Natural killer cell (primary cell): ENCODE measurements around the gene RBM20. TPM values are rescaled to one million over a fixed set of nuclear protein-coding genes. Genes with fewer than 3 reads are reported as not detected.

ENCODE experiments used
- ATAC-seq, 3 donors: fragments of 150-1000 bp in 2 of 3; fragments of 200-7000 bp in 1 of 3; cut with Tn5 transposase; 1 replicate in 1 of 3; 2 replicates in 2 of 3; pipeline ENCODE4 v1.10.0; 2021; ENCODE audit warnings: mild to moderate bottlenecking in 2 of 3, moderate library complexity in 2 of 3
- DNase-seq, 2 donors: peaks; one replicate each; pipeline versions ENCODE4 v3.0.0 to v3.0.0-alpha.2; 2013 to 2021; ENCODE audit warnings: mixed read lengths in 1 of 2
- H3K27ac ChIP-seq: one replicate; pipeline ENCODE4 v1.5.1; 2013; ENCODE audit warnings: mild to moderate bottlenecking, low read length
- H3K27me3 ChIP-seq: one replicate; pipeline ENCODE4 v1.6.1; 2013; ENCODE audit warnings: low read length; ENCODE audit not compliant: control insufficient read depth, insufficient read depth
- H3K36me3 ChIP-seq: one replicate; pipeline ENCODE4 v1.6.1; 2013; ENCODE audit warnings: low read length; ENCODE audit not compliant: control insufficient read depth, insufficient read depth
- H3K4me1 ChIP-seq: one replicate; pipeline ENCODE4 v1.6.1; 2013; ENCODE audit warnings: low read length; ENCODE audit not compliant: control insufficient read depth, insufficient read depth
- H3K4me3 ChIP-seq: one replicate; pipeline ENCODE4 v1.5.1; 2013; ENCODE audit warnings: low read length
- H3K9me3 ChIP-seq: one replicate; pipeline ENCODE4 v1.6.1; 2013; ENCODE audit warnings: low read length; ENCODE audit not compliant: control insufficient read depth, insufficient read depth
- H3K27ac Mint-ChIP-seq, 2 donors: one replicate each; pipeline ENCODE4 v1.8.0; 2022; ENCODE audit warnings: mild to moderate bottlenecking in 2 of 2, mixed read lengths in 2 of 2, moderate library complexity in 1 of 2
- H3K27me3 Mint-ChIP-seq, 2 donors: one replicate each; pipeline ENCODE4 v1.8.0; 2022; ENCODE audit warnings: low read depth in 2 of 2, mixed read lengths in 2 of 2
- H3K36me3 Mint-ChIP-seq: one replicate; pipeline ENCODE4 v1.8.0; 2022; ENCODE audit warnings: mixed read lengths
- H3K4me1 Mint-ChIP-seq, 2 donors: one replicate each; pipeline ENCODE4 v1.8.0; 2022; ENCODE audit warnings: mixed read lengths in 2 of 2
- H3K4me3 Mint-ChIP-seq: one replicate; pipeline ENCODE4 v1.8.0; 2022; ENCODE audit warnings: mild to moderate bottlenecking, moderate library complexity, mixed read lengths
- H3K9me3 Mint-ChIP-seq, 2 donors: one replicate each; pipeline ENCODE4 v1.8.0; 2022; ENCODE audit warnings: mixed read lengths in 2 of 2
- WGBS: methylation state at CpG from one replicate; pipeline ENCODE4 v1.1.7; 2013; ENCODE audit warnings: missing lambda C conversion rate; ENCODE audit not compliant: insufficient coverage; 5-methylcytosine and 5-hydroxymethylcytosine counted together
- intact Hi-C: fragments of 100-400 bp; cut with micrococcal nuclease; formaldehyde crosslinking; loops from one replicate; pipeline ENCODE4 v1.14.2; 2022
- total RNA-seq, 4 donors: library from RNA; stranded (reverse); fragments of 120-200 nt in 1 of 4; gene quantifications; one replicate each; pipeline versions ENCODE4 v1.2.3 to v1.2.4, GENCODE V29; 2013 to 2022
- TF ChIP-seq, protein P1 (sequence below): fragments of 200-600 bp; IDR thresholded peaks from one replicate; pipeline ENCODE4 v1.8.0; 2022; ENCODE audit warnings: antibody characterized with exemption

RBM20 gene
- total RNA-seq, 3 donors from 2014 or later (not counting 1 experiment from before 2014, with no cell fraction given): 0.35 TPM; not detected in 2

DNA sequence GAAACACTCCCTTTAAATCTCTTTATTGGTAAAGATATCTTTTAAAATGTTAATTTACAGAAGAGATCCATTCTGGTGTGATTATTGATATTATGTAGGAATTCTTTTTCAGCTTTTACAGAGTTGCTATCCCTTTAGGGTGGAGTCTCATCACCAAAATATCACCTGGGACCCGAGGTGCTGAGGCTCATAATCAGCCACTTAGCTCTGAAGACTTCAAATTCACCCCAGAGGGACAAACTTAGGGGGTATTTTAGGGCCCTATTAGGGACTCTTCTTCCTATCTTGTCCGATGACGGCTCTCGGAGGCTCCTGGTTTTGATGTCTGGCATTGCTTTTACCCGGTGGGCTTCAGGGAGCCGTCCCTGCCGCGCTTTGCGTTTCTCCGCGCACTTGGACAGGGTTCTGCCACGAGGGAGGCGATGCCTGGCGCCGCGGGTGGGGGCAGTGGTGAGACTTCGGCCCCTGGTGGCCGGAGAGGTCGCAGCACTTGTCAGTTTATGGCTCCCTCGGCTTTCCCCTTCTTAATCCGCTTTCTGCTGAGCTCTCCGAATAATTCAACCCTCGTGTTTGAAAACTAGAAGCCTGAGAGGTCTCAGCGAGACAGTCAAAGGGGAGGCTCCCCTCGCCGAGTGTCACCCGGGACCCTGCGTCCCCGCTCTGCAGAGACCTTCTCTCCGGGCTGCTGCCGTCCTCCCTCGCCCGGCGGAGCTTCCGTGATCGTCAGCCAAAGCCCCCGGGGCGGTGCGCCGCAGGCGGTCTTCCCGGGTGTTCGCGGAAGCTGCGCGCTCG lies 27.8 kb downstream of the RBM20 start:
- H3K4me1 Mint-ChIP-seq: peaks cover 10 to 15% of the 10 kb centered on the region in 2 donors
- no peaks in the 10 kb centered on the region for H3K36me3 ChIP-seq
- H3K4me3 ChIP-seq: peak overlapping the region; percentile 59
- H3K27me3 ChIP-seq: no peaks in the 10 kb centered on the region
- under 1% methylated on average over 47 of the region's 47 CpGs for WGBS
- peak; percentile 93 to 95 (median 95) for ATAC-seq
- H3K4me3 Mint-ChIP-seq: peak overlapping the region; percentile 96
- intact Hi-C loops: loop anchor here (2.0 to 10.0 kb wide), 2 partner anchors 61 to 367 kb away; partner anchors contain the start of gene SMNDC1
- peak overlapping the region; percentile 83 to 95 for H3K27ac Mint-ChIP-seq
- no peaks in the 10 kb centered on the region for H3K9me3 ChIP-seq
- no peaks in the 10 kb centered on the region for H3K9me3 Mint-ChIP-seq
- DNase-seq: peak; percentile 64 to 70
- H3K27ac ChIP-seq: peak overlapping the region; percentile 76
- TF ChIP-seq, protein P1, sequence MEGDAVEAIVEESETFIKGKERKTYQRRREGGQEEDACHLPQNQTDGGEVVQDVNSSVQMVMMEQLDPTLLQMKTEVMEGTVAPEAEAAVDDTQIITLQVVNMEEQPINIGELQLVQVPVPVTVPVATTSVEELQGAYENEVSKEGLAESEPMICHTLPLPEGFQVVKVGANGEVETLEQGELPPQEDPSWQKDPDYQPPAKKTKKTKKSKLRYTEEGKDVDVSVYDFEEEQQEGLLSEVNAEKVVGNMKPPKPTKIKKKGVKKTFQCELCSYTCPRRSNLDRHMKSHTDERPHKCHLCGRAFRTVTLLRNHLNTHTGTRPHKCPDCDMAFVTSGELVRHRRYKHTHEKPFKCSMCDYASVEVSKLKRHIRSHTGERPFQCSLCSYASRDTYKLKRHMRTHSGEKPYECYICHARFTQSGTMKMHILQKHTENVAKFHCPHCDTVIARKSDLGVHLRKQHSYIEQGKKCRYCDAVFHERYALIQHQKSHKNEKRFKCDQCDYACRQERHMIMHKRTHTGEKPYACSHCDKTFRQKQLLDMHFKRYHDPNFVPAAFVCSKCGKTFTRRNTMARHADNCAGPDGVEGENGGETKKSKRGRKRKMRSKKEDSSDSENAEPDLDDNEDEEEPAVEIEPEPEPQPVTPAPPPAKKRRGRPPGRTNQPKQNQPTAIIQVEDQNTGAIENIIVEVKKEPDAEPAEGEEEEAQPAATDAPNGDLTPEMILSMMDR: peak; percentile 83
- H3K4me1 ChIP-seq: peaks cover 4% of the 10 kb centered on the region
- H3K27me3 Mint-ChIP-seq: peaks cover 13 to 21% of the 10 kb centered on the region in 2 donors
- H3K36me3 Mint-ChIP-seq: no peaks in the 10 kb centered on the region

DNA sequence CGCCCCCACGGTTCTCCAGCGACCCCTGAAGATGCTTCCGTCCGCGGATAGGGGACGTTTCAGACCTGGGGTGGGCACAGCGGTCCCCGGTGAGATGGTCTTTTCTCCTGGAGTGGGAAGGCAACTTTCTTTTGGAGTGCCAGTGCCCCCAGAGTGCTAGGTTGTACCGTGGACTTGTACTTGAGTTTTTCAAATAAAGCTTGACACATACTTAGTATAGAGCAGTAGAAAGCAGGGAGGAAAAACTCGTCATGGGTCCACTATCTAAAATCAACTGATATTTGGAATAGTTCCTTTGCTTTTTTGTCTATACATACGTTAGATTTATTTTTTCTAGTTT lies 28.4 kb downstream of the RBM20 start:
- peaks cover 10 to 15% of the 10 kb centered on the region in 2 donors for H3K4me1 Mint-ChIP-seq
- Histone ChIP-seq H3K4me1 (peaks cover 4% of the 10 kb centered on the region), H3K27me3 (no peaks in the 10 kb centered on the region), H3K4me3 (peak overlapping the region; percentile 59), H3K27ac (peak overlapping the region; percentile 76), H3K36me3 (no peaks in the 10 kb centered on the region), H3K9me3 (no peaks in the 10 kb centered on the region)
- TF ChIP-seq, protein P1: no peak
- no peak for DNase-seq
- peak overlapping the region; percentile 96 for H3K4me3 Mint-ChIP-seq
- ATAC-seq: peak in 2 of 3 donors; percentile 47 to 48
- intact Hi-C loops: loop anchor here (2.0 to 10.0 kb wide), 2 partner anchors 62 to 368 kb away; partner anchors contain the start of gene SMNDC1
- no peaks in the 10 kb centered on the region for H3K36me3 Mint-ChIP-seq
- peak overlapping the region; percentile 83 to 95 for H3K27ac Mint-ChIP-seq
- WGBS: 0% methylated on average over 10 of the region's 12 CpGs
- peaks cover 13 to 20% of the 10 kb centered on the region in 2 donors for H3K27me3 Mint-ChIP-seq
- H3K9me3 Mint-ChIP-seq: no peaks in the 10 kb centered on the region

GRCh38 chr10:110676016-110676415 lies 31.9 kb downstream of the RBM20 start:
- peaks cover 10 to 15% of the 10 kb centered on the region in 2 donors for H3K4me1 Mint-ChIP-seq
- 79% methylated on average over 6 of the region's 6 CpGs for WGBS
- no peaks in the 10 kb centered on the region for H3K36me3 ChIP-seq
- H3K9me3 Mint-ChIP-seq: no peaks in the 10 kb centered on the region
- ATAC-seq (no peak), DNase-seq (no peak)
- peaks cover 8 to 17% of the 10 kb centered on the region in 2 donors for H3K27me3 Mint-ChIP-seq
- H3K27me3 ChIP-seq: no peaks in the 10 kb centered on the region
- no peak overlapping the region for H3K27ac ChIP-seq
- H3K4me3 Mint-ChIP-seq: no peak overlapping the region
- H3K9me3 ChIP-seq: no peaks in the 10 kb centered on the region
- no peaks in the 10 kb centered on the region for H3K36me3 Mint-ChIP-seq
- H3K27ac Mint-ChIP-seq: no peak overlapping the region
- intact Hi-C loops: loop anchor here (10.0 kb wide), 1 partner anchor 371 kb away; the partner anchor contains the start of gene SMNDC1
- TF ChIP-seq, protein P1: no peak
- no peak overlapping the region for H3K4me3 ChIP-seq
- peaks cover 4% of the 10 kb centered on the region for H3K4me1 ChIP-seq
